ENCODE data around the gene ARID1B.
A peak's percentile ranks its signal among the peaks of the same experiment; 100 is the strongest.

Gene ARID1B

GRCh38 chr6:156857573-156857972, 80.4 kb downstream of the ARID1B start:
- in situ Hi-C loops (cut with MboI; ENCODE audit: low sequenced_read_pairs, unreplicated experiment), result no loop called here
- TF ChIP-seq, protein P1, sequence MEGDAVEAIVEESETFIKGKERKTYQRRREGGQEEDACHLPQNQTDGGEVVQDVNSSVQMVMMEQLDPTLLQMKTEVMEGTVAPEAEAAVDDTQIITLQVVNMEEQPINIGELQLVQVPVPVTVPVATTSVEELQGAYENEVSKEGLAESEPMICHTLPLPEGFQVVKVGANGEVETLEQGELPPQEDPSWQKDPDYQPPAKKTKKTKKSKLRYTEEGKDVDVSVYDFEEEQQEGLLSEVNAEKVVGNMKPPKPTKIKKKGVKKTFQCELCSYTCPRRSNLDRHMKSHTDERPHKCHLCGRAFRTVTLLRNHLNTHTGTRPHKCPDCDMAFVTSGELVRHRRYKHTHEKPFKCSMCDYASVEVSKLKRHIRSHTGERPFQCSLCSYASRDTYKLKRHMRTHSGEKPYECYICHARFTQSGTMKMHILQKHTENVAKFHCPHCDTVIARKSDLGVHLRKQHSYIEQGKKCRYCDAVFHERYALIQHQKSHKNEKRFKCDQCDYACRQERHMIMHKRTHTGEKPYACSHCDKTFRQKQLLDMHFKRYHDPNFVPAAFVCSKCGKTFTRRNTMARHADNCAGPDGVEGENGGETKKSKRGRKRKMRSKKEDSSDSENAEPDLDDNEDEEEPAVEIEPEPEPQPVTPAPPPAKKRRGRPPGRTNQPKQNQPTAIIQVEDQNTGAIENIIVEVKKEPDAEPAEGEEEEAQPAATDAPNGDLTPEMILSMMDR (IDR thresholded peaks at IDR 0.05; ENCODE audit: borderline replicate concordance, control extremely low read depth, extremely low read depth, insufficient read depth, missing control alignments), result no peak
- peak; percentile 38 for DNase-seq (ENCODE audit: low spot score)

DNA sequence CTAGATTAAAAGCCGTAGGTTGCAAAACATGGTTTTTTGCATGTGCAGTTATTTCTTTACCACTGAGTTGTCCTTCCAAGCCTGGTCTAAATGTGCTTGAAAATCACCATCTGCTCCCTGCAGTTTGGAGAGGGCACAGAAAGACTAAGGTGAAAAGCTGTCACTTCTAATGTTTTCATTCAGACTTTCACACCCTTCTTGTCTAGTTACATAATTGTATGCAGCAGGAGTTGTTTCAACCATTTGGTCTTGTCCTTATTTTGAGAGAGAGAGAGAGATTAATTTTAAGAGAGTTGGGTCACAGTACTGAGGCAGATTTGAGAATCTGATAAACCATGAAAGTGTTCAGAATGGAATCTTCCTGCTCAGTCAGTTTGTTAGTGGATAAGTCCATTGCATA, 82.5 kb downstream of the ARID1B start:
- TF ChIP-seq, protein P1 (IDR thresholded peaks at IDR 0.05; ENCODE audit: borderline replicate concordance, control extremely low read depth, extremely low read depth, insufficient read depth, missing control alignments), result no peak
- in situ Hi-C loops (cut with MboI; ENCODE audit: low sequenced_read_pairs, unreplicated experiment), result no loop called here
- DNase-seq (ENCODE audit: low spot score), result no peak

DNA sequence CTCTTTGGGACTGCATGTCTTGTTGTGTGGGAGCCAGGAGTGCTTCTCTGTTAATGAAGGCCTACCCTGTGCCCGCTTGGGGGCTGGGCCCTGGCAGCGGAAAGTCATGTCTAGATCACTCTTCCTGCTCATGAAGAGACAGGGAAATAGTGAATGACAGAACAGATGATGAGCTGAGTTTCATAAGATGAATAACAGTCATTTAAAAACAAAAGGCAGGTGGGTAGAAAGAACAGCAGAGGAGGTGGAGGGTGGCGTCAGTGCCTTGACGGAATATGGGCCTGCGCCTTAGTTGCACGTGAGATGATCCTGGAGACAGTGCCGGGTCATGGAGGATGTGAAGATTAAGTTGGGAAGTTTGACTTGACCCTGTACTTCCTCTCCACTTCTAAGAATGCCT, 85.5 kb downstream of the ARID1B start:
- TF ChIP-seq, protein P1 (IDR thresholded peaks at IDR 0.05; ENCODE audit: borderline replicate concordance, control extremely low read depth, extremely low read depth, insufficient read depth, missing control alignments), result no peak
- DNase-seq (ENCODE audit: low spot score), result no peak
- in situ Hi-C loops (cut with MboI; ENCODE audit: low sequenced_read_pairs, unreplicated experiment), result no loop called here

GRCh38 chr6:156863504-156863903, 86.3 kb downstream of the ARID1B start:
- no peak for DNase-seq (ENCODE audit: low spot score)
- TF ChIP-seq, protein P1 (IDR thresholded peaks at IDR 0.05; ENCODE audit: borderline replicate concordance, control extremely low read depth, extremely low read depth, insufficient read depth, missing control alignments), result no peak
- in situ Hi-C loops (cut with MboI; ENCODE audit: low sequenced_read_pairs, unreplicated experiment), result no loop called here

GRCh38 chr6:156864557-156864956, 87.4 kb downstream of the ARID1B start:
- in situ Hi-C loops (cut with MboI; ENCODE audit: low sequenced_read_pairs, unreplicated experiment), result no loop called here
- TF ChIP-seq, protein P1 (IDR thresholded peaks at IDR 0.05; ENCODE audit: borderline replicate concordance, control extremely low read depth, extremely low read depth, insufficient read depth, missing control alignments), result no peak
- no peak for DNase-seq (ENCODE audit: low spot score)

DNA sequence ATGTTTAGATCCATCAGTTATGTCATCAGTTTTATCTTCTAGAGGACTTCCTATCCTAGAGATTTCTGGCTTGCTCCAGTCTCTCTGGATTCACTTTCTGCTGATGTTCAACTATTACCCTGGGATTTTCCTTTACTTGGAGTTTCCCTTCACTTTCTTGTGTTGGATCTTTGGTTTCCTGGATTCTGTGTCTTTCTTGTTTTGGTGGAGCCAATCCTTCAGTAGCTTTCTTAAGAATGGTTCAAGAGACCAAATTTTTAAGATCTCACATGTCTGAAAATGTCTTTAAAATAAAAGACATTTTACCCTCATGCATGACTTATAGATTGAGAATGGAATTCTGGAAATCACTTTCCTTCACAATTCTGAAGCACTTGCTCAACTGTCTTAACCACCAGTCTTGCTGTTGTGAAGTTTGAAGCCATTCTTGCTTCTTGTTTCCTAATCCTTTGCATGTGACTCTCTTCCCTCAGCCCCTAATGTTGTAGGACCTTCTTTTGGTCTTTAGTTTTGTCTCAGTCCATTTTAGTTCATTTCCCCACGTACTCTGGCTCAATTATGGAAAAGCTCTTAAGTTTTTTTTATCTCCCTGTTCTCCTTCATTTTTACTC, 87.9 kb downstream of the ARID1B start:
- TF ChIP-seq, protein P1 (IDR thresholded peaks at IDR 0.05; ENCODE audit: borderline replicate concordance, control extremely low read depth, extremely low read depth, insufficient read depth, missing control alignments), result no peak
- DNase-seq (ENCODE audit: low spot score), result no peak
- in situ Hi-C loops (cut with MboI; ENCODE audit: low sequenced_read_pairs, unreplicated experiment), result no loop called here
